ENCODE data around the gene ELMO1.

The ELMO1 gene

DNA sequence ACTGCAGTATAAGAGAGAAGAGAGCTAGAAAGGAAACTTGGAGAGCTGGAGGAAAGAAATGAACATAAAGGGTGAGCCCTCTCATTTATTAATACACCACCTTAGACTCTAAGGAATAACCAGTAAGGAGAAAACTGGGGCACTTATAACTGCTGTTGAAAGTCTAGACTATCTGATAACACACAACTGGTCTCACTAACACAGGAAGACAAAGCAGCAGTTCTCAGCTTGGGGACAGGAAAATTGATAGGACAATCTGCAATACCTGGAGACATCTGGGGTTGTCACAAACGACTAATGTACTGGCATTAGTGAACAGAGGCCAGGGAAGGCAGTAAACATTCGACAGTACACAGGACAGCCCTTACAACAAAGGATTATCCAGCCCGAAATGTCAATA lies 6.8 kb downstream of the ELMO1 start:
- DNase-seq (ENCODE audit: low read depth) = no peak
- TF ChIP-seq, protein P1, sequence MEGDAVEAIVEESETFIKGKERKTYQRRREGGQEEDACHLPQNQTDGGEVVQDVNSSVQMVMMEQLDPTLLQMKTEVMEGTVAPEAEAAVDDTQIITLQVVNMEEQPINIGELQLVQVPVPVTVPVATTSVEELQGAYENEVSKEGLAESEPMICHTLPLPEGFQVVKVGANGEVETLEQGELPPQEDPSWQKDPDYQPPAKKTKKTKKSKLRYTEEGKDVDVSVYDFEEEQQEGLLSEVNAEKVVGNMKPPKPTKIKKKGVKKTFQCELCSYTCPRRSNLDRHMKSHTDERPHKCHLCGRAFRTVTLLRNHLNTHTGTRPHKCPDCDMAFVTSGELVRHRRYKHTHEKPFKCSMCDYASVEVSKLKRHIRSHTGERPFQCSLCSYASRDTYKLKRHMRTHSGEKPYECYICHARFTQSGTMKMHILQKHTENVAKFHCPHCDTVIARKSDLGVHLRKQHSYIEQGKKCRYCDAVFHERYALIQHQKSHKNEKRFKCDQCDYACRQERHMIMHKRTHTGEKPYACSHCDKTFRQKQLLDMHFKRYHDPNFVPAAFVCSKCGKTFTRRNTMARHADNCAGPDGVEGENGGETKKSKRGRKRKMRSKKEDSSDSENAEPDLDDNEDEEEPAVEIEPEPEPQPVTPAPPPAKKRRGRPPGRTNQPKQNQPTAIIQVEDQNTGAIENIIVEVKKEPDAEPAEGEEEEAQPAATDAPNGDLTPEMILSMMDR (conservative IDR thresholded peaks at IDR 0.05; ENCODE audit: low read length) = no peak
- H3K4me3 ChIP-seq (ENCODE audit: low read length) = no peak overlapping the region

DNA sequence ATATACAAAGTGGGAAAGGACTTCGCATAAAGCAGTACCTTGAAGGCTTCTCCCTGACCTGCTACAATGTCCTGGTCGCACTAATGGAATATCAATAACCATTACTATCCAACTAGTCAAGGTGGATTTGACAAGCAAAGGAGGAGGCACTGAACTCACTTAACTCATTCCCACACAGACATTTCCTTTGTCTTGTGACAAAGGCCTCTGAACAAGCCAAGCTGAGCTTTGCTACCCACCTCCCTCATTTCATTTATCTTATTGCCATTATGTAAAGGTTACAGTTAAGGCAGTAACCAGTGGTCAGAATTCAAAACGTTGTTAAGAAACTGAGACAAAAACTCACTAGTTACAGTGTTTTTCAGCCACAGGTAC lies 7.3 kb downstream of the ELMO1 start:
- TF ChIP-seq, protein P1 (conservative IDR thresholded peaks at IDR 0.05; ENCODE audit: low read length) = no peak
- H3K4me3 ChIP-seq (ENCODE audit: low read length) = no peak overlapping the region
- no peak for DNase-seq (ENCODE audit: low read depth)

DNA sequence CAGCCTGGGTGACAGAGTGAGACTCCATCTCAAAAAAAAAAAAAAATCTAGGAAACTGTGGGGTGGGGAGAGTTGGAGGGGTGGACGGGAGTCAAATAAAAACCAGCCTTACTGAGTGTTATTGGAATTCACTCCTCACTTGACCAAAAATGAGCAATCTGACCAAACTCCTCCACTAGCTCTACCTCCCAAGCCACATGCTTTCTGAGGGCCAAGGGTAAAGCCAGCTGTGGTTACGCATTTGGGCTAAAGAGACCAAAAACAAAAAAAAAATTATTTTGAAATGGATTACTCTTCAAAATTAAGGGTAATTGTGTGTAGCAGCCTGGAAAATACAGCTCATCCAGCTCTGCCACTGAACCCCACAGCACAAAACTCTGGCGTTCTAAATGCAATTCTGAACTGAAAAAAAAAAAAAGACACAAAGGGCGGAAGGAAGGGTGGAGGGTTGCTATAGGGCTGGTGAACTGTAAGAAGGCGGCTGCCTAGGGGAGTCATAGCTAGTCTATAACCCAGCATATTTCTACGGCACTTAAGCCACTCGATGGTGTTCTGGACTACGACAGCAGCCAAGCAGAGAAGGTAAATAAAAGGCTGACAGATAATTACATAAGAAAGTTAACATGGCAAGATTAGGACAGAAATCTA lies 7.8 kb downstream of the ELMO1 start:
- TF ChIP-seq, protein P1 (conservative IDR thresholded peaks at IDR 0.05; ENCODE audit: low read length) = no peak
- DNase-seq (ENCODE audit: low read depth) = no peak

DNA sequence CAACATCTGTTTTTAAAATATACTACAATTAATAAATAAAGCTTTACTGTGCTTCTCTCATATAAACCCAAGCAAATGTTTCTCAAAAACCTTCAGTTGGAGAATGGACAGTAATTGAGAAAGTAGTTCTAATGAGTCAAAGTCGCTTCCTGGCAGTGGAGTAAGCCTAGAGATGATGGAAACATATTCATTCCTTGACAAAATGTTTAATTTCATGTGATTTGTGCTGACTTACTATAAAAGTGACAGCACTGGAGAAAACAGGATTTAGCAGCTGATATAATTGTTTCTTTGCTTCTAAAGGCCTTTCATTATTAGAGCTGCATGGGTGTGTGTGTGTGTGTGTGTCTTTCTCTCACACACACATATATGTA lies 9.0 kb downstream of the ELMO1 start:
- no peak for DNase-seq (ENCODE audit: low read depth)
- TF ChIP-seq, protein P1 (conservative IDR thresholded peaks at IDR 0.05; ENCODE audit: low read length) = no peak
- H3K4me3 ChIP-seq (ENCODE audit: low read length) = no peak overlapping the region

More for the DNA sequence above, 7.8 kb downstream of the ELMO1 start:
- no peak overlapping the region for H3K4me3 ChIP-seq (ENCODE audit: low read length)

DNA sequence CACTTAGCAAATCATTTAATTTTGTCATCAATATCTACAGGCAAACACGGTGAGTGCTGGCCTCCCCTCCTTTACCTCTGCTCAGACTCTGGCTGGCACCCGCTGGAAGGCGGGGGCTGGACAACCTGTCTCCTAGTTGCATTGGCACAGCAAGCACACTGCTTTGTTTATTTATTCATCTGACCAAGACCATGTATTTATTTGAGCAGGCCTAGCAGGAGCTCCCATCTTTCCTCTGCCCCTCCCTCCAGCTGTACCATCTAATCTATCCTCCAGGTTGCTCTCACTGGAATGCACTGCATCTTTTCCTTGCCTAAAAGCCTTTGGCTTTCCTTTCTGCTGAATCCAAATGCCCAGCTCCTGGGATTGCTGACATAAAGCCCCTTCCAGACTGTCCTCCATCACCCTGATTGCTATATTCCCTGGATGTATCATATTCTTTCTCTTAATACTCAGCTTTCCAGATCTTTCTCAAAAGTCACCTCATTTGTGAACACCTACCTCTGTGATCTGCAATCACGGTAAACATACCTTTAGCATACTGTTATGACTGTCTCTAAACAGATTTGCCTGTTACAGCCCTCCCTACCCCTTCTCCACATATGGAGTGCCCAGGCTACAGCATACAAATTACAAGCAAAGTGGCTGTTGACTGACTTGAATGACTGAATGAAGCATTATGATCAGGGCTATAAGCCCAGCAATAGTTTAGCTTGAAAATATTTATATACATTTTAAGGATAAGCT lies 9.6 kb downstream of the ELMO1 start:
- TF ChIP-seq, protein P1 (conservative IDR thresholded peaks at IDR 0.05; ENCODE audit: low read length) = no peak
- no peak for DNase-seq (ENCODE audit: low read depth)
- H3K4me3 ChIP-seq (ENCODE audit: low read length) = no peak overlapping the region

DNA sequence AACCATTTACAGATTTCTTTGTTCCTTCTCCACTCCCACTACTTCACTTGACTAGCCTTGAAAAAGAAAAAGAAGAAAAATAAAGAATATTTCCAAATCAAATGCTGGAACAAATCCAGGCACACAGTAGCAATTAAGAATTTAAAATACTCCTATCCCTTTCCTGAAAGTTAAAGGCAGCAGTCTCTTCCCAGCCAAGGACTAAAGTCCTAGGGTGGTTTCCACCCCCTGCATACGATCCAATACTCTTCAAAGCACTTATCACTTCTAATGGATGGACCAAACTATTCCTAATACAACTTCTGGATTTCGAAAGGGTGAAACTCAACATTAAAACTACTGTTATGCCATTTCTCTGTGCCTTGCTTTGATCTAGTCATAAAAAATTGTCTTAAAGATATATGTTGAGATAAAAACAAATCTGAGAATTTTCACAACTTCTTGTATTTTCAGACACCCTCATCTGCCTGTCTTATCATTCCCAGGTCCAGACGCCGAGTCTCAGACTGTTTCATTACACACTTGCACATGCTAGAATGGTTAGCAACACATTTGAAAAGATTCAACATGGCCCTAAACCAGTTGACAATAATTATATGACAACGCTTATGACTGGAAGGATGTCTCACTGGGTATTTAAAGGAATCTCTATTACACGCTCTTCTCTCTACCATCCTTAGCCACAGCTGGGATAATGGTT lies 13.4 kb downstream of the ELMO1 start:
- no peak overlapping the region for H3K4me3 ChIP-seq (ENCODE audit: low read length)
- TF ChIP-seq, protein P1 (conservative IDR thresholded peaks at IDR 0.05; ENCODE audit: low read length) = no peak
- no peak for DNase-seq (ENCODE audit: low read depth)

All from AG10803 (cell line).